ENCODE measurements around the gene XCR1.

- TF ChIP-seq TAF1 (IDR thresholded peaks at IDR 0.05; ENCODE audit: low read depth, low read length), result no peak
- no peak for TF ChIP-seq CTCF (IDR thresholded peaks at IDR 0.05; ENCODE audit: control extremely low read depth in 1 of 3, insufficient read depth in 1 of 3, low read depth in 1 of 3, low read length in 3 of 3)
- TF ChIP-seq POLR2A (IDR thresholded peaks at IDR 0.05; ENCODE audit: control extremely low read depth in 1 of 2, low read depth in 2 of 2, low read length in 2 of 2), result no peak
- TF ChIP-seq ZNF274 (IDR thresholded peaks at IDR 0.05; ENCODE audit: borderline replicate concordance, extremely low read depth, low read length), result no peak
- no peak for TF ChIP-seq EZH2 (IDR thresholded peaks at IDR 0.05; ENCODE audit: low read depth, low read length, severe bottlenecking)
- no peak for TF ChIP-seq RNF2 (IDR thresholded peaks at IDR 0.05; ENCODE audit: borderline replicate concordance, low read depth, low read length, missing control alignments, poor library complexity, severe bottlenecking)
- no peak for TF ChIP-seq MAX (IDR thresholded peaks at IDR 0.05)
- TF ChIP-seq POLR2AphosphoS5 (IDR thresholded peaks at IDR 0.05; ENCODE audit: low read depth, low read length), result no peak
- TF ChIP-seq EP300 (IDR thresholded peaks at IDR 0.05; ENCODE audit: borderline replicate concordance in 1 of 2, low read depth in 2 of 2, low read length in 2 of 2), result no peak
- no peak for TF ChIP-seq RFX5 (IDR thresholded peaks at IDR 0.05; ENCODE audit: borderline replicate concordance, low read depth, low read length)
Observed at GRCh38 chr3:46065294-46065705, 38.0 kb upstream of the XCR1 start.

Measured in H1 (cell line).